A673 (cell line): ENCODE data around the gene CENPX.

Experiments
- EZH2 ChIP-seq: fragments of 200-600 bp; sonication (generic); IDR thresholded peaks from 2 replicates; pipeline ENCODE4 v1.6.1; 2017; ENCODE audit warnings: borderline replicate concordance, low read depth, mild to moderate bottlenecking, mixed read lengths, antibody characterized with exemption, low read length; ENCODE audit not compliant: poor library complexity, severe bottlenecking
- TF ChIP-seq, protein P1 (sequence below): fragments of 300-800, 200-600 bp; sonication (generic); conservative IDR thresholded peaks from 2 replicates; pipeline ENCODE4 v1.5.1; 2017; ENCODE audit warnings: low read depth, mild to moderate bottlenecking, antibody characterized with exemption, low read length, moderate library complexity, mixed read lengths

DNA sequence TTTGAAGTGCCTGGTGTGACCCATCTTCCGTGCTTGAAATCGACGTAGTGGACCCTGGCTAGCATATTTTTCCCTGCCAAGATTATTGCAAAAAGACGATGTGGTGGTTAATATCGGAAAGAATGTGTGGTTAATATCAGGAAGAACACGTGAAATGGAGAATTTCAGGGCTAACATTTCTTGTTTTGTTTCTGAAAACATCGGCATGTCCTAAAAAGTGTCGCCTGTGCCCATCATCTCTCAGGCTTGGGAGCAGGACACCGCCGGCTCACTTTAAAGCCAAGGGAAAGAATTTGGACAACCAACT, 15.2 kb upstream of the CENPX start:
- TF ChIP-seq, protein P1, sequence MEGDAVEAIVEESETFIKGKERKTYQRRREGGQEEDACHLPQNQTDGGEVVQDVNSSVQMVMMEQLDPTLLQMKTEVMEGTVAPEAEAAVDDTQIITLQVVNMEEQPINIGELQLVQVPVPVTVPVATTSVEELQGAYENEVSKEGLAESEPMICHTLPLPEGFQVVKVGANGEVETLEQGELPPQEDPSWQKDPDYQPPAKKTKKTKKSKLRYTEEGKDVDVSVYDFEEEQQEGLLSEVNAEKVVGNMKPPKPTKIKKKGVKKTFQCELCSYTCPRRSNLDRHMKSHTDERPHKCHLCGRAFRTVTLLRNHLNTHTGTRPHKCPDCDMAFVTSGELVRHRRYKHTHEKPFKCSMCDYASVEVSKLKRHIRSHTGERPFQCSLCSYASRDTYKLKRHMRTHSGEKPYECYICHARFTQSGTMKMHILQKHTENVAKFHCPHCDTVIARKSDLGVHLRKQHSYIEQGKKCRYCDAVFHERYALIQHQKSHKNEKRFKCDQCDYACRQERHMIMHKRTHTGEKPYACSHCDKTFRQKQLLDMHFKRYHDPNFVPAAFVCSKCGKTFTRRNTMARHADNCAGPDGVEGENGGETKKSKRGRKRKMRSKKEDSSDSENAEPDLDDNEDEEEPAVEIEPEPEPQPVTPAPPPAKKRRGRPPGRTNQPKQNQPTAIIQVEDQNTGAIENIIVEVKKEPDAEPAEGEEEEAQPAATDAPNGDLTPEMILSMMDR: no peak
- TF ChIP-seq EZH2: no peak
